ENCODE data around the gene DENND2A.

DENND2A gene

DNA sequence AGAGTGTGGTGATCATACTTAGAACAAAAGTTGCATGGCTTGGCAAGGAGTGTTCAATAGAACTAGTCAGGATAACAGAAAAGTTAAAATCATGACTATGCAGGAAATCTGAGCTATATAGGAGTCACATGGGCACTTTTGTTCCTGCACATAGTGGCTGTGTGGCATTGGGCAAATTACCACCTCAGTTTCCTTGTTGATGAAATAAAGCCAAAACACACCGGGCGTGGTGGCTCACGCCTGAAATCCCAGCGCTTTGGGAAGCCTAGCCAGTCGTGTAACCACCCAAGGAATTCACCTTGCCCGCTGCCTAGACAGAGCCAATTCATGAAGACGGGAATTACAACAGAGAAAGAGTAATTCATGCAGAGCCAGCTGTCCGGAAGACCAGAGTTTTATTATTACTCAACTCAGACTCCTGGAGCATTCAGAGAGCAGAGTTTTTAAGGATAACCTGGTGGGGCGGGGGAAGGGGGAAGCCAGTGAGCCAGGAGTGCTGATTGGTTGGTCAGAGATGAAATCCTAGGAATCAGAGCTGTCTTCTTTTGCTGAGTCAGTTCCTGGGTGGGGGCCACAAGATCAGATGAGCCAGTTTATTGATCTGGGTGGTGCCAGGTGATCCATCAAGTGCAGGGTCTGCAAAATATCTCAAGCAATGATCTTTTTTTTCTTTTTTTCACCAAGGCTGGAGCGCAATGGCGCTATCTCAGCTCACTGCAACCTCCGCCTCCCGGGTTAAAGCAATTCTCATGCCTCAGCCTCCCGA lies 154.9 kb downstream of the DENND2A start:
- no peak overlapping the region for H3K4me3 ChIP-seq (ENCODE audit: low read length)
- peak; percentile 70 for DNase-seq (ENCODE audit: low read depth)
- TF ChIP-seq, protein P1, sequence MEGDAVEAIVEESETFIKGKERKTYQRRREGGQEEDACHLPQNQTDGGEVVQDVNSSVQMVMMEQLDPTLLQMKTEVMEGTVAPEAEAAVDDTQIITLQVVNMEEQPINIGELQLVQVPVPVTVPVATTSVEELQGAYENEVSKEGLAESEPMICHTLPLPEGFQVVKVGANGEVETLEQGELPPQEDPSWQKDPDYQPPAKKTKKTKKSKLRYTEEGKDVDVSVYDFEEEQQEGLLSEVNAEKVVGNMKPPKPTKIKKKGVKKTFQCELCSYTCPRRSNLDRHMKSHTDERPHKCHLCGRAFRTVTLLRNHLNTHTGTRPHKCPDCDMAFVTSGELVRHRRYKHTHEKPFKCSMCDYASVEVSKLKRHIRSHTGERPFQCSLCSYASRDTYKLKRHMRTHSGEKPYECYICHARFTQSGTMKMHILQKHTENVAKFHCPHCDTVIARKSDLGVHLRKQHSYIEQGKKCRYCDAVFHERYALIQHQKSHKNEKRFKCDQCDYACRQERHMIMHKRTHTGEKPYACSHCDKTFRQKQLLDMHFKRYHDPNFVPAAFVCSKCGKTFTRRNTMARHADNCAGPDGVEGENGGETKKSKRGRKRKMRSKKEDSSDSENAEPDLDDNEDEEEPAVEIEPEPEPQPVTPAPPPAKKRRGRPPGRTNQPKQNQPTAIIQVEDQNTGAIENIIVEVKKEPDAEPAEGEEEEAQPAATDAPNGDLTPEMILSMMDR (IDR thresholded peaks at IDR 0.05; ENCODE audit: insufficient read depth, low read depth, low read length, missing control alignments), result no peak

DNA sequence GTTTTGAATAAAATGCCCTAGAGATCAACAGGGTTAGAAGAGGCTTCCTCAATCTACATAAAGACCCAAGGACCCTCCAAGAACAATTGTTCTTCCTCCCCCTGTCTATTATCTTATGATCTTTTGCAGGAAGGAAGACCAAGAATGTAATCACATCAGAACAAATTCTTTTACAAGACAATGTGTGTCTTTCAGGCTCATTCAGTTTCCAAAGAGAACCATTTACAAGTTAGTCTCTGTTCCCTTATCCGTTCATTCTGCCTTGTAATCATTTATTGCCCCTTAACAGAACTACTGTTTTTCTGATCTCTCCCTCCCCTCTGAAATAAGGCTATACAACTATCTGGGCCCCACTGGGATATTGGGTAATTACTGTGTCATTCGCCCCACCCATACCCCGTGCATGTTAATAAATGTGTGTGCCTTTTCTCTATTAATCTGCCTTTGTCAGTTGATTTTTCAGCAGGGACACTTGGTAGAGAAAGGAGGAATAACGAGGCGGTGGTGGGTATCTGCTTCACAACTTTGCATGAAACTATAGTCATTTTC lies 155.6 kb downstream of the DENND2A start:
- peak; percentile 19 for DNase-seq (ENCODE audit: low read depth)
- H3K4me3 ChIP-seq (ENCODE audit: low read length), result no peak overlapping the region
- TF ChIP-seq, protein P1 (IDR thresholded peaks at IDR 0.05; ENCODE audit: insufficient read depth, low read depth, low read length, missing control alignments), result no peak

DNA sequence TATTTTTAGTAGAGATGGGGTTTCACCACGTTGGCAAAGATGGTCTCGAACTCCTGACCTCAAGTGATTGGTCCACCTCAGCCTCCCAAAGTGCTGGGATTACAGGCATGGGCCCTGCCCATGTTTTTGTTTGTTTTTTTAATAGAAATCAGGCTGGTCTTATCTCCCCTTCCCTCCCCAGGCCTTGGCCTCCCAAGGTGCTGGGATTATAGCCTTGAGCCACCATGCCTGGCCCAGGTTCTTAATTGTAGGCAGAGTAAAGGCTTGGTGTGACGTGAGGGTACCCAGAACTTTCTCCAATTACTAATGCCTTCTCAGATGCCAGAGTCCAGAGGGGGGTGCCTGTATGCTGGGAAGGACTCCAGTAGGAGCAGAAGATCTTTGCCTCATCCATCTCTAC lies 156.1 kb downstream of the DENND2A start:
- no peak overlapping the region for H3K4me3 ChIP-seq (ENCODE audit: low read length)
- no peak for DNase-seq (ENCODE audit: low read depth)
- TF ChIP-seq, protein P1 (IDR thresholded peaks at IDR 0.05; ENCODE audit: insufficient read depth, low read depth, low read length, missing control alignments), result no peak

DNA sequence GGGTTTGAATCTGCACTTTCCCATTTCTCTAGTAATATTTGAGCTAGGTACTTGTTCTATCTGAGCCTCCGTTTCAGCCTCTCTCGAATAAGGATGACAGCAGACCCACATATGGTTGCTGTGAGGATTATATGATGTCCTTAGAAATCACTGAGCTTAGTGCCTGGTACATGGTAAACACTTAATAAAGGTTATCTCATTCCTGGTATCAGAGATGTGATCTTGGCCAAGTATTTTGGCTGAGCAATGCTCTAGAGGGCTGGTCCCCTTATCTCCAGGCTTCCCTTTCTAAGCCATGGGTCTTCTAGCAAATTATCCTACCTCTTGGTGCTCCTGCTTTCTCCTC lies 160.9 kb downstream of the DENND2A start:
- peak overlapping the region; percentile 77 for H3K4me3 ChIP-seq (ENCODE audit: low read length)
- TF ChIP-seq, protein P1 (IDR thresholded peaks at IDR 0.05; ENCODE audit: insufficient read depth, low read depth, low read length, missing control alignments), result no peak
- DNase-seq (ENCODE audit: low read depth), result no peak

DNA sequence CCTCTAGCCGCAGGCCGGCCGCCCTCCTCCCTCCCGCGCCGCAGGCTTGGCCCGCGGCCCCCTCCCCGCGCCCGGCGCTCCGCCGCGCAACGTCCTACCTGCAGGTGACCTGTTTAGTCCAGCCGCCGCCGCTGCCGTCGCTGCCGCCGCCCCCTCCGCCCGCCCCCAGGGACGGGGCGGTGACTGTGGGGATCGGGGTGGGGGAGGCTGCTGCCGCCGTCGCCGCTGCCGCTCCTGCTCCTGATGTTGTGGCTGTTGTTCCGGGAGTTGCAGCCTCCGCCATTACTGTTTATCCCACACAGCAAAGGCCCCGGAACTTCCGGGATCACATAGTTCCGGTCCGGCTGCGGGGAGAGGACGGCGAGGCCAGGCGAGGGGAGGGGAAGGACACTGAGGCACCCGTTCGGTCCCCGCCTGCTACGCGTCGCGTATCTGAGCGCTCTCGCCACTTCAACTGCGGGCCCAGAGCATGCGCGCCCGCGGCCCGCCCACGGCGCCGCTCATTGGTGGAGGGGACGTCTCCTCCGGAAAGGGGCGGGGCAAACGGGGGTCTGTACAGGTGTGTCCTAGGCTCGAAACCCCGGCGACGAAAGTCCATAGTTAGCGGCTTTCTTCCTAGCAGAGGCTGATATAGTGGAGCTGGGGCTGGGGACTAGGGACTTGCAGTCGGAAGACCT lies 161.4 kb downstream of the DENND2A start, which contains the start of gene MKRN1:
TSS of gene MKRN1 (minus strand) at position 444 of the 677 bp plus-strand sequence. CDS start at position 283, 161 bp downstream.
- TF ChIP-seq, protein P1 (IDR thresholded peaks at IDR 0.05; ENCODE audit: insufficient read depth, low read depth, low read length, missing control alignments), result no peak

DNA sequence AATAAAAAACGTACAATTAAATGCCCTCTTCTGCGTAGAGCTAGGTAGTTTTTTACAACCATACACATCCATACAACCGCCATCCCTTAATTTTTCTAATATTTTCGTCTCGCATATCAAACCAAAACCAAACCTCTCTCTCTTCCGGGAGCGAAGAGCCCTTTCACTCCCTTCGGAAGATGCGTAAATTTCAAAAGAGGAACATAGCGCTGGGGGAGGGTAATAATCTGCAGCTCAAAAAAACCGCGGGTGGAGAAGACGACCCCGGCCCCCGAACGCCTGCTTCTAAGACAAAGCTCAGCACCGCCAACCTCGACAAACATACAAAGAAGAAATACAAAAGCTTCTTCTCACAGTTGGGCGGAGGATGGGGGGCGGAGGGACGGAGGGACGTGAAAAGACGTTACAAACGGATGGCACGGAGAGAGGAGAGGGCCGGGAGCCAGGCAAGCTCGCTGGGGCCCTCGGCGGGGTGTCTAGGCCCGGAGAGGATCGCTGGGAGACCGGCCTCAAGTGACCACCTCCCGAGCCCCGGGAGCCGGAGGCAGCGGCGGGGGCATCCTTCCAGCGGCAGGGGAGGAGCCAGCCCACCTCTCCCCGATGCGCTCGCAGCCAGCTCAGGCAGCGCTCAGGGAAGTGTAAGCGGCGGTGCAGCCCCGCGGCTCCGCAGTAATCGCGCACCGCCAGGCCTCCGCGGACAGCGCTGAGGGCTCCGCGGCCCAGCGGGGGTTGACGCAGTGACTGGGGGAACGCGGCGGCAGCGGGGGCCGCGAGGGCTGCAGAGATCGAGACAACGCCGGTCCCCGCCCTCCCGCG lies 162.2 kb downstream of the DENND2A start:
- H3K4me3 ChIP-seq (ENCODE audit: low read length), result peak overlapping the region; percentile 77
- TF ChIP-seq, protein P1 (IDR thresholded peaks at IDR 0.05; ENCODE audit: insufficient read depth, low read depth, low read length, missing control alignments), result no peak
- peak; percentile 46 for DNase-seq (ENCODE audit: low read depth)

More for the DNA sequence above, 161.4 kb downstream of the DENND2A start, which contains the start of gene MKRN1:
- H3K4me3 ChIP-seq (ENCODE audit: low read length), result peak within 1 kb of the TSS; percentile 77
- DNase-seq (ENCODE audit: low read depth), result peak; percentile 97
